ENCODE results near the gene HUWE1. TPM values are rescaled to one million over a fixed set of nuclear protein-coding genes. Genes with fewer than 3 reads are reported as not detected.
"Not testable (repeated sequence)": the region's sequence is repeated elsewhere in the genome, so short reads cannot be mapped to it uniquely, and the experiment has no call there.

Gene HUWE1
- total RNA-seq, 1 donor from 2014 or later = 225 TPM

DNA sequence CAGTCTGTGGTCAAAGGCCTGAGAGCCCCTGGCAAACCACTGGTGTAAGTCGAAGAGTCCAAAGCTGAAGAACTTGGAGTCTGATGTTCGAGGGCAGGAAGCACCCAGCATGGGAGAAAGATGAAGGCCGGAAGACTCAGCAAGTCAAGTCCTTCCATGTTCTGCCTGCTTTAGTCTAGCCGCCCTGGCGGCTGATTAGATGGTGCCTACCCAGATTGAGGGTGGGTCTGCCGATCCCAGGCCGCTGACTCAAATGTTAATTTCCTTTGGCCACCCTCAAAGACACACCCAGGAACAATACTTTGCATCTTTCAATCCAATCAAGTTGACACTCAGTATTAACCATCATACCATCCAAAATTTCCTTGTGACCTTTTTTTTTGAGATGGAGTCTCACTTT, 33.1 kb upstream of the HUWE1 start:
- peaks cover 19% of the 10 kb centered on the region for H3K4me1 Mint-ChIP-seq (ENCODE audit: low read depth, unreplicated experiment)
- not testable (repeated sequence) for H3K36me3 Mint-ChIP-seq (ENCODE audit: low read depth, unreplicated experiment); H3K27ac ChIP-seq (ENCODE audit: low read depth, low read length); H3K9me3 Mint-ChIP-seq (ENCODE audit: unreplicated experiment); H2AFZ ChIP-seq (ENCODE audit: low read depth, low read length); DNase-seq (ENCODE audit: low read depth); H3K4me2 ChIP-seq (ENCODE audit: low read length); H3K9me3 ChIP-seq (ENCODE audit: insufficient read depth, low read depth, low read length); FAIRE-seq; H3K36me3 ChIP-seq (ENCODE audit: insufficient read depth, low read length); H4K20me1 ChIP-seq (ENCODE audit: insufficient read depth, low read length); H3K27me3 Mint-ChIP-seq (ENCODE audit: low read depth, unreplicated experiment); H3K27ac Mint-ChIP-seq (ENCODE audit: unreplicated experiment); H3K9ac ChIP-seq (ENCODE audit: low read length); H3K4me3 ChIP-seq (ENCODE audit: insufficient read depth, low read depth, low read length); H3K27me3 ChIP-seq (ENCODE audit: insufficient read depth, low read length); H3K4me3 Mint-ChIP-seq (ENCODE audit: unreplicated experiment); H3K79me2 ChIP-seq (ENCODE audit: insufficient read depth, low read length)
- peaks cover 11% of the 10 kb centered on the region for H3K4me1 ChIP-seq (ENCODE audit: insufficient read depth, low read length)

DNA sequence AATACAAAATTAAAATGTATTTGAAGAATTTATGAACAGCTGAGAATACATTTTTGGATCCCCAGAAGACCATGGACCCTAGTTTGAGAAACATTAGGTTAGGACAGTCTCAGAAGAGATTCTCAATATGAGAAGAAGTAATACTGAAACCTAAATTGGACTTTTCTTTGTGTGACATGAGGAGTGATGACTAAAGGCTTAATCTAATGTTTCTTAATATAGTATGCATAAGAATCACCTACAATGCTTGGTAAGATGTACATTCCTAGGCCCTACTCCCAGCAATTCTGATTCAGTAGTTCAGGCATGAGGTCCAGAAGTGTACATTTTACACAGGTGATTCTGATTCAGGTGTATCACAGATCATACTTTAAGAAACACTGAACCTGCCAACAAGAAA, 31.6 kb upstream of the HUWE1 start:
- H3K9me3 ChIP-seq (ENCODE audit: insufficient read depth, low read depth, low read length) = no peaks in the 10 kb centered on the region
- H3K4me3 ChIP-seq (ENCODE audit: insufficient read depth, low read depth, low read length) = no peak overlapping the region
- H3K79me2 ChIP-seq (ENCODE audit: insufficient read depth, low read length) = no peaks in the 10 kb centered on the region
- FAIRE-seq = no peak
- H2AFZ ChIP-seq (ENCODE audit: low read depth, low read length) = no peak overlapping the region
- TF ChIP-seq, protein P1, sequence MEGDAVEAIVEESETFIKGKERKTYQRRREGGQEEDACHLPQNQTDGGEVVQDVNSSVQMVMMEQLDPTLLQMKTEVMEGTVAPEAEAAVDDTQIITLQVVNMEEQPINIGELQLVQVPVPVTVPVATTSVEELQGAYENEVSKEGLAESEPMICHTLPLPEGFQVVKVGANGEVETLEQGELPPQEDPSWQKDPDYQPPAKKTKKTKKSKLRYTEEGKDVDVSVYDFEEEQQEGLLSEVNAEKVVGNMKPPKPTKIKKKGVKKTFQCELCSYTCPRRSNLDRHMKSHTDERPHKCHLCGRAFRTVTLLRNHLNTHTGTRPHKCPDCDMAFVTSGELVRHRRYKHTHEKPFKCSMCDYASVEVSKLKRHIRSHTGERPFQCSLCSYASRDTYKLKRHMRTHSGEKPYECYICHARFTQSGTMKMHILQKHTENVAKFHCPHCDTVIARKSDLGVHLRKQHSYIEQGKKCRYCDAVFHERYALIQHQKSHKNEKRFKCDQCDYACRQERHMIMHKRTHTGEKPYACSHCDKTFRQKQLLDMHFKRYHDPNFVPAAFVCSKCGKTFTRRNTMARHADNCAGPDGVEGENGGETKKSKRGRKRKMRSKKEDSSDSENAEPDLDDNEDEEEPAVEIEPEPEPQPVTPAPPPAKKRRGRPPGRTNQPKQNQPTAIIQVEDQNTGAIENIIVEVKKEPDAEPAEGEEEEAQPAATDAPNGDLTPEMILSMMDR (IDR thresholded peaks at IDR 0.05; ENCODE audit: insufficient read depth, low read depth, low read length) = no peak
- TF ChIP-seq EZH2 (IDR thresholded peaks at IDR 0.05; ENCODE audit: insufficient read depth, low read length) = no peak
- no peak overlapping the region for H3K4me3 Mint-ChIP-seq (ENCODE audit: unreplicated experiment)
- no peaks in the 10 kb centered on the region for H3K27me3 ChIP-seq (ENCODE audit: insufficient read depth, low read length)
- peaks cover 14% of the 10 kb centered on the region for H3K4me1 ChIP-seq (ENCODE audit: insufficient read depth, low read length)
- H3K4me2 ChIP-seq (ENCODE audit: low read length) = no peak overlapping the region
- no peaks in the 10 kb centered on the region for H4K20me1 ChIP-seq (ENCODE audit: insufficient read depth, low read length)
- H3K9me3 Mint-ChIP-seq (ENCODE audit: unreplicated experiment) = no peaks in the 10 kb centered on the region
- H3K4me1 Mint-ChIP-seq (ENCODE audit: low read depth, unreplicated experiment) = peaks cover 24% of the 10 kb centered on the region
- H3K36me3 Mint-ChIP-seq (ENCODE audit: low read depth, unreplicated experiment) = no peaks in the 10 kb centered on the region
- H3K9ac ChIP-seq (ENCODE audit: low read length) = no peak overlapping the region
- H3K27ac Mint-ChIP-seq (ENCODE audit: unreplicated experiment) = no peak overlapping the region
- H3K27ac ChIP-seq (ENCODE audit: low read depth, low read length) = no peak overlapping the region
- no peaks in the 10 kb centered on the region for H3K36me3 ChIP-seq (ENCODE audit: insufficient read depth, low read length)
- no peaks in the 10 kb centered on the region for H3K27me3 Mint-ChIP-seq (ENCODE audit: low read depth, unreplicated experiment)
- DNase-seq (ENCODE audit: low read depth) = no peak

DNA sequence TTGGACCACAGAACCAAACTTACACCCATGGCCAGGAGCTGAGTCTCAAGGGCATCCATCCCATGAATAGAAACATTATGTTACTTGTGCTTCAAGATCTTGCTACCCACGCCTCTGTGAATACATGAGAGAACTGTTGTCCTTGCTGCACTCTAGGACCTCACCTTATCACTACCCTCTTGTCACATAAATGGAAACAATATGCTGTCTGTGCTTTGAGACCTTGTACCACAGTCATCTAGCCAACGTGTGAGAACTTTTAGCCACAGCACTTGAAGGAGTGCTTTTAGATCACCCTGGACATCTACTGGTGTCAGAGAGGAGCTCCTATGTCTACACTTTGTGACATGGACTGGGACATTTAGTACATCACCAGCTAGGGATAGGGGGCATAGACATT, 30.7 kb upstream of the HUWE1 start:
- FAIRE-seq = no peak
- Histone ChIP-seq H3K4me3 (ENCODE audit: insufficient read depth, low read depth, low read length) (no peak overlapping the region), H3K4me1 (ENCODE audit: insufficient read depth, low read length) (peaks cover 14% of the 10 kb centered on the region), H2AFZ (ENCODE audit: low read depth, low read length) (no peak overlapping the region), H3K36me3 (ENCODE audit: insufficient read depth, low read length) (no peaks in the 10 kb centered on the region), H3K4me2 (ENCODE audit: low read length) (no peak overlapping the region), H3K9me3 (ENCODE audit: insufficient read depth, low read depth, low read length) (no peaks in the 10 kb centered on the region), H3K27me3 (ENCODE audit: insufficient read depth, low read length) (no peaks in the 10 kb centered on the region), H4K20me1 (ENCODE audit: insufficient read depth, low read length) (no peaks in the 10 kb centered on the region), H3K9ac (ENCODE audit: low read length) (no peak overlapping the region), H3K79me2 (ENCODE audit: insufficient read depth, low read length) (no peaks in the 10 kb centered on the region), H3K27ac (ENCODE audit: low read depth, low read length) (no peak overlapping the region)
- Mint-ChIP-seq H3K9me3 (ENCODE audit: unreplicated experiment) (no peaks in the 10 kb centered on the region), H3K27me3 (ENCODE audit: low read depth, unreplicated experiment) (no peaks in the 10 kb centered on the region), H3K36me3 (ENCODE audit: low read depth, unreplicated experiment) (no peaks in the 10 kb centered on the region), H3K27ac (ENCODE audit: unreplicated experiment) (no peak overlapping the region), H3K4me3 (ENCODE audit: unreplicated experiment) (no peak overlapping the region), H3K4me1 (ENCODE audit: low read depth, unreplicated experiment) (peaks cover 24% of the 10 kb centered on the region)
- TF ChIP-seq EZH2 (IDR thresholded peaks at IDR 0.05; ENCODE audit: insufficient read depth, low read length) = no peak
- TF ChIP-seq, protein P1 (IDR thresholded peaks at IDR 0.05; ENCODE audit: insufficient read depth, low read depth, low read length) = no peak
- no peak for DNase-seq (ENCODE audit: low read depth)
